Kidney glomerular epithelial cell (primary cell): ENCODE data around the gene PAOX.
A peak's percentile ranks its signal among the peaks of the same experiment; 100 is the strongest.

Source experiments
- DNase-seq: peaks from one replicate; lab custom pipeline; 2025; lab: John Stamatoyannopoulos, UW

PAOX gene

GRCh38 chr10:133379152-133379800 lies at the start of gene PAOX:
Gene PAOX (plus strand): TSS chr10:133379262. CDS start chr10:133379317, 55 bp downstream.
- no peak for DNase-seq

GRCh38 chr10:133329491-133330202 lies 49.4 kb upstream of the PAOX start:
- DNase-seq: peak; percentile 58

GRCh38 chr10:133332936-133333699 lies 45.9 kb upstream of the PAOX start:
- DNase-seq: no peak

- no peak for DNase-seq
Observed at GRCh38 chr10:133334503-133335245, 44.4 kb upstream of the PAOX start.

- DNase-seq: no peak
Observed at GRCh38 chr10:133335246-133336117, 43.6 kb upstream of the PAOX start.

GRCh38 chr10:133336118-133336576 lies 42.9 kb upstream of the PAOX start:
- no peak for DNase-seq

- DNase-seq: no peak
Observed at GRCh38 chr10:133336577-133337369, 42.3 kb upstream of the PAOX start, which contains the start of gene CALY. Gene CALY (minus strand): TSS chr10:133336896. CDS start chr10:133328989, 7,907 bp downstream.

- no peak for DNase-seq
Observed at GRCh38 chr10:133337370-133337725, 41.7 kb upstream of the PAOX start.

GRCh38 chr10:133338080-133339071 lies 40.7 kb upstream of the PAOX start:
- no peak for DNase-seq

GRCh38 chr10:133339708-133340380 lies 39.2 kb upstream of the PAOX start:
- DNase-seq: no peak

GRCh38 chr10:133341983-133342382 lies 37.1 kb upstream of the PAOX start:
- DNase-seq: no peak

GRCh38 chr10:133342942-133343341 lies 36.1 kb upstream of the PAOX start:
- DNase-seq: no peak

GRCh38 chr10:133343558-133343957 lies 35.5 kb upstream of the PAOX start:
- no peak for DNase-seq

- no peak for DNase-seq
Observed at GRCh38 chr10:133344236-133344635, 34.8 kb upstream of the PAOX start.

- no peak for DNase-seq
Observed at GRCh38 chr10:133346413-133346812, 32.6 kb upstream of the PAOX start.

GRCh38 chr10:133347710-133348517 lies 31.1 kb upstream of the PAOX start:
- no peak for DNase-seq

GRCh38 chr10:133349160-133349568 lies 29.9 kb upstream of the PAOX start:
- no peak for DNase-seq
